GM19372 (cell line): ENCODE measurements around the gene MON1B.
"Not testable (repeated sequence)": the region's sequence is repeated elsewhere in the genome, so short reads cannot be mapped to it uniquely, and the experiment has no call there.

Source experiments
- ATAC-seq: cut with Tn5 transposase; IDR thresholded peaks from one replicate; pipeline ENCODE4 v1.9.1; 2021; ENCODE audit warnings: mild to moderate bottlenecking, low read depth, moderate library complexity; ENCODE audit not compliant: unreplicated experiment

Gene MON1B

GRCh38 chr16:77190478-77191258 lies at the start of gene MON1B:
Gene MON1B, plus strand, starts transcription at chr16:77191190. Its CDS starts 296 bp downstream, at chr16:77191486.
- ATAC-seq: peak; percentile 95

GRCh38 chr16:77143364-77143763 lies 47.6 kb upstream of the MON1B start:
- no peak for ATAC-seq

- ATAC-seq: no peak
Observed at GRCh38 chr16:77148121-77148520, 42.9 kb upstream of the MON1B start.

GRCh38 chr16:77157346-77158058 lies 33.5 kb upstream of the MON1B start:
- ATAC-seq: no peak

- ATAC-seq: no peak
Observed at GRCh38 chr16:77158293-77158692, 32.7 kb upstream of the MON1B start.

GRCh38 chr16:77165006-77165405 lies 26.0 kb upstream of the MON1B start:
- no peak for ATAC-seq

- not testable (repeated sequence) for ATAC-seq
Observed at GRCh38 chr16:77165536-77166236, 25.3 kb upstream of the MON1B start.

- ATAC-seq: no peak
Observed at GRCh38 chr16:77166726-77167125, 24.3 kb upstream of the MON1B start.

- ATAC-seq: no peak
Observed at GRCh38 chr16:77168901-77169300, 22.1 kb upstream of the MON1B start.

- ATAC-seq: peak; percentile 60
Observed at GRCh38 chr16:77169650-77170236, 21.2 kb upstream of the MON1B start.

- ATAC-seq: no peak
Observed at GRCh38 chr16:77170805-77171204, 20.2 kb upstream of the MON1B start.

- peak; percentile 80 for ATAC-seq
Observed at GRCh38 chr16:77171745-77172635, 19.0 kb upstream of the MON1B start.

GRCh38 chr16:77172951-77173350 lies 18.0 kb upstream of the MON1B start:
- ATAC-seq: no peak

GRCh38 chr16:77183137-77183536 lies 7.9 kb upstream of the MON1B start:
- ATAC-seq: no peak

GRCh38 chr16:77186298-77186697 lies 4.7 kb upstream of the MON1B start:
- ATAC-seq: not testable (repeated sequence)

GRCh38 chr16:77190190-77190477 lies 856 bp upstream of the MON1B start:
- ATAC-seq: no peak

GRCh38 chr16:77191259-77191969 lies 424 bp downstream of the MON1B start:
- peak; percentile 0 for ATAC-seq

- no peak for ATAC-seq
Observed at GRCh38 chr16:77193377-77193776, 2.4 kb downstream of the MON1B start.
